Keratinocyte (primary cell): ENCODE measurements around the gene ATP13A3.

Experiments
- EZH2 ChIP-seq: IDR thresholded peaks from one replicate; pipeline ENCODE4 v1.6.1; 2012; ENCODE audit warnings: inconsistent platforms, mild to moderate bottlenecking, low read length, moderate library complexity
- TF ChIP-seq, protein P1 (sequence below), 3 experiments: IDR thresholded peaks in 1 of 3; conservative IDR thresholded peaks in 1 of 3; optimal IDR thresholded peaks in 1 of 3; 2 replicates in 2 of 3; 3 replicates in 1 of 3; pipeline versions ENCODE3 to v1.5.1; 2011; ENCODE audit warnings: low read length in 3 of 3, mild to moderate bottlenecking in 3 of 3, moderate library complexity in 2 of 3, control low read depth in 1 of 3, inconsistent platforms in 1 of 3; ENCODE audit not compliant: insufficient read depth in 2 of 3; ENCODE audit errors: extremely low read depth in 1 of 3

- TF ChIP-seq, protein P1, sequence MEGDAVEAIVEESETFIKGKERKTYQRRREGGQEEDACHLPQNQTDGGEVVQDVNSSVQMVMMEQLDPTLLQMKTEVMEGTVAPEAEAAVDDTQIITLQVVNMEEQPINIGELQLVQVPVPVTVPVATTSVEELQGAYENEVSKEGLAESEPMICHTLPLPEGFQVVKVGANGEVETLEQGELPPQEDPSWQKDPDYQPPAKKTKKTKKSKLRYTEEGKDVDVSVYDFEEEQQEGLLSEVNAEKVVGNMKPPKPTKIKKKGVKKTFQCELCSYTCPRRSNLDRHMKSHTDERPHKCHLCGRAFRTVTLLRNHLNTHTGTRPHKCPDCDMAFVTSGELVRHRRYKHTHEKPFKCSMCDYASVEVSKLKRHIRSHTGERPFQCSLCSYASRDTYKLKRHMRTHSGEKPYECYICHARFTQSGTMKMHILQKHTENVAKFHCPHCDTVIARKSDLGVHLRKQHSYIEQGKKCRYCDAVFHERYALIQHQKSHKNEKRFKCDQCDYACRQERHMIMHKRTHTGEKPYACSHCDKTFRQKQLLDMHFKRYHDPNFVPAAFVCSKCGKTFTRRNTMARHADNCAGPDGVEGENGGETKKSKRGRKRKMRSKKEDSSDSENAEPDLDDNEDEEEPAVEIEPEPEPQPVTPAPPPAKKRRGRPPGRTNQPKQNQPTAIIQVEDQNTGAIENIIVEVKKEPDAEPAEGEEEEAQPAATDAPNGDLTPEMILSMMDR (optimal IDR thresholded peaks at IDR 0.05 in 1 of 3, IDR thresholded peaks at IDR 0.05 in 1 of 3, conservative IDR thresholded peaks at IDR 0.05 in 1 of 3; ENCODE audit: extremely low read depth in 1 of 3, insufficient read depth in 2 of 3, low read length in 3 of 3), result no peak
- no peak for TF ChIP-seq EZH2
These were observed 11.2 kb upstream of the ATP13A3 start for GRCh38 chr3:194497799-194498575.
